Superior temporal gyrus (tissue), 1 donor: ENCODE data around the gene TERT.

ENCODE experiments used
- DNase-seq: peaks from one replicate; pipeline ENCODE4 v3.0.0-alpha.2; 2016; ENCODE audit errors: extremely low spot score

The TERT gene

GRCh38 chr5:1259806-1260480, 34.9 kb downstream of the TERT start:
- no peak for DNase-seq

- no peak for DNase-seq
These were observed 37.0 kb downstream of the TERT start for GRCh38 chr5:1257841-1258240.

GRCh38 chr5:1257363-1257762, 37.5 kb downstream of the TERT start:
- DNase-seq: no peak

- DNase-seq: no peak
These were observed 38.1 kb downstream of the TERT start for GRCh38 chr5:1256776-1257175.

- DNase-seq: no peak
These were observed 39.7 kb downstream of the TERT start for GRCh38 chr5:1255081-1255561.

GRCh38 chr5:1254196-1254595, 40.7 kb downstream of the TERT start:
- no peak for DNase-seq

- no peak for DNase-seq
These were observed 41.3 kb downstream of the TERT start for GRCh38 chr5:1253456-1254105.

- DNase-seq: no peak
These were observed 42.2 kb downstream of the TERT start for GRCh38 chr5:1252681-1253080.

- DNase-seq: no peak
These were observed 42.9 kb downstream of the TERT start for GRCh38 chr5:1251678-1252580.

- no peak for DNase-seq
These were observed 45.2 kb downstream of the TERT start for GRCh38 chr5:1249366-1250280.

- peak; percentile 29 for DNase-seq
These were observed 47.1 kb downstream of the TERT start for GRCh38 chr5:1247811-1248210.

GRCh38 chr5:1246711-1247431, 48.0 kb downstream of the TERT start:
- DNase-seq: no peak

- no peak for DNase-seq
These were observed 48.8 kb downstream of the TERT start for GRCh38 chr5:1245905-1246576.

- DNase-seq: no peak
These were observed 49.9 kb downstream of the TERT start for GRCh38 chr5:1244976-1245375.

- DNase-seq: no peak
These were observed 50.6 kb downstream of the TERT start for GRCh38 chr5:1244255-1244654.

- DNase-seq: no peak
These were observed 51.3 kb downstream of the TERT start for GRCh38 chr5:1243487-1244130.

GRCh38 chr5:1242733-1243486, 52.0 kb downstream of the TERT start:
- no peak for DNase-seq

- DNase-seq: no peak
These were observed 53.3 kb downstream of the TERT start for GRCh38 chr5:1241509-1242080.
